GM19324 (cell line): ENCODE measurements around the gene NRXN2.
"Not testable (repeated sequence)": the region's sequence is repeated elsewhere in the genome, so short reads cannot be mapped to it uniquely, and the experiment has no call there.

Source experiments
- ATAC-seq: cut with Tn5 transposase; IDR thresholded peaks from one replicate; pipeline ENCODE4 v1.9.1; 2021; ENCODE audit warnings: mild to moderate bottlenecking, moderate library complexity; ENCODE audit not compliant: unreplicated experiment, low FRiP score

NRXN2 gene

GRCh38 chr11:64711956-64712362 lies 11.0 kb downstream of the NRXN2 start:
- ATAC-seq = no peak

- ATAC-seq = no peak
Measured at GRCh38 chr11:64711138-64711955, 11.7 kb downstream of the NRXN2 start.

GRCh38 chr11:64710418-64711137 lies 12.4 kb downstream of the NRXN2 start:
- ATAC-seq = no peak

GRCh38 chr11:64705501-64705900 lies 17.5 kb downstream of the NRXN2 start:
- ATAC-seq = no peak

GRCh38 chr11:64703048-64703447 lies 19.9 kb downstream of the NRXN2 start:
- no peak for ATAC-seq

GRCh38 chr11:64701956-64702355 lies 21.0 kb downstream of the NRXN2 start:
- ATAC-seq = not testable (repeated sequence)

GRCh38 chr11:64698427-64698826 lies 24.6 kb downstream of the NRXN2 start:
- ATAC-seq = no peak

GRCh38 chr11:64697663-64698375 lies 25.2 kb downstream of the NRXN2 start:
- ATAC-seq = no peak

GRCh38 chr11:64696045-64696444 lies 27.0 kb downstream of the NRXN2 start:
- no peak for ATAC-seq

GRCh38 chr11:64695548-64695947 lies 27.4 kb downstream of the NRXN2 start:
- ATAC-seq = no peak

- no peak for ATAC-seq
Measured at GRCh38 chr11:64694821-64695365, 28.1 kb downstream of the NRXN2 start.

- no peak for ATAC-seq
Measured at GRCh38 chr11:64694026-64694755, 28.8 kb downstream of the NRXN2 start.

GRCh38 chr11:64692764-64693331 lies 30.1 kb downstream of the NRXN2 start:
- no peak for ATAC-seq

GRCh38 chr11:64691543-64691942 lies 31.5 kb downstream of the NRXN2 start:
- ATAC-seq = no peak

GRCh38 chr11:64690235-64690634 lies 32.8 kb downstream of the NRXN2 start:
- ATAC-seq = no peak

- peak; percentile 82 for ATAC-seq
Measured at GRCh38 chr11:64688534-64688982, 34.4 kb downstream of the NRXN2 start.

GRCh38 chr11:64687643-64688533 lies 35.1 kb downstream of the NRXN2 start:
- no peak for ATAC-seq

GRCh38 chr11:64687204-64687603 lies 35.8 kb downstream of the NRXN2 start:
- ATAC-seq = no peak
